KMS-11 (cell line): Measurements from ENCODE around the gene ZFYVE9.

Experiments used
- H2AFZ ChIP-seq: fragments of 200-600 bp; sonication (generic); 2 replicates; pipeline ENCODE4 v1.6.1; 2016; ENCODE audit warnings: antibody characterized with exemption, mixed run types, low read depth
- H3K27ac ChIP-seq: fragments of 200-600 bp; sonication (generic); 2 replicates; pipeline ENCODE4 v1.6.1; 2016; ENCODE audit warnings: mild to moderate bottlenecking, mixed run types
- H3K27me3 ChIP-seq: fragments of 200-600 bp; sonication (generic); 2 replicates; pipeline ENCODE4 v1.6.1; 2017; ENCODE audit warnings: mild to moderate bottlenecking, low read depth, mixed run types, moderate library complexity; ENCODE audit not compliant: insufficient read depth
- H3K36me3 ChIP-seq: fragments of 200-600 bp; sonication (generic); 2 replicates; pipeline ENCODE4 v1.6.1; 2017; ENCODE audit warnings: mild to moderate bottlenecking, mixed run types; ENCODE audit not compliant: insufficient read depth
- H3K4me1 ChIP-seq: fragments of 200-600 bp; sonication (generic); 2 replicates; pipeline ENCODE4 v1.6.1; 2016; ENCODE audit warnings: mild to moderate bottlenecking, low read depth, mixed run types; ENCODE audit not compliant: poor library complexity, severe bottlenecking
- H3K4me2 ChIP-seq: fragments of 200-600 bp; sonication (generic); 2 replicates; pipeline ENCODE4 v1.7.0; 2016; ENCODE audit warnings: mild to moderate bottlenecking, mixed run types
- H3K4me3 ChIP-seq: fragments of 200-600 bp; sonication (generic); IDR thresholded peaks from 2 replicates; pipeline ENCODE4 v1.6.1; 2017; ENCODE audit warnings: low read depth, low read length, mixed read lengths; ENCODE audit not compliant: insufficient read depth
- H3K79me2 ChIP-seq: fragments of 200-600 bp; sonication (generic); 2 replicates; pipeline ENCODE4 v1.6.1; 2016; ENCODE audit warnings: low read depth, mixed run types; ENCODE audit not compliant: insufficient read depth
- H3K9ac ChIP-seq: fragments of 200-600 bp; sonication (generic); 2 replicates; pipeline ENCODE4 v1.6.1; 2016; ENCODE audit warnings: mild to moderate bottlenecking, mixed run types
- H4K20me1 ChIP-seq: fragments of 200-600 bp; sonication (generic); 2 replicates; pipeline ENCODE4 v1.6.1; 2016; ENCODE audit warnings: mild to moderate bottlenecking, mixed run types; ENCODE audit not compliant: insufficient read depth
- TF ChIP-seq, protein P1 (sequence below): fragments of 200-600 bp; sonication (generic); conservative IDR thresholded peaks from 2 replicates; pipeline ENCODE4 v1.6.1; 2017; ENCODE audit warnings: low read depth, mild to moderate bottlenecking, antibody characterized with exemption, low read length, moderate library complexity, mixed read lengths

Gene ZFYVE9

DNA sequence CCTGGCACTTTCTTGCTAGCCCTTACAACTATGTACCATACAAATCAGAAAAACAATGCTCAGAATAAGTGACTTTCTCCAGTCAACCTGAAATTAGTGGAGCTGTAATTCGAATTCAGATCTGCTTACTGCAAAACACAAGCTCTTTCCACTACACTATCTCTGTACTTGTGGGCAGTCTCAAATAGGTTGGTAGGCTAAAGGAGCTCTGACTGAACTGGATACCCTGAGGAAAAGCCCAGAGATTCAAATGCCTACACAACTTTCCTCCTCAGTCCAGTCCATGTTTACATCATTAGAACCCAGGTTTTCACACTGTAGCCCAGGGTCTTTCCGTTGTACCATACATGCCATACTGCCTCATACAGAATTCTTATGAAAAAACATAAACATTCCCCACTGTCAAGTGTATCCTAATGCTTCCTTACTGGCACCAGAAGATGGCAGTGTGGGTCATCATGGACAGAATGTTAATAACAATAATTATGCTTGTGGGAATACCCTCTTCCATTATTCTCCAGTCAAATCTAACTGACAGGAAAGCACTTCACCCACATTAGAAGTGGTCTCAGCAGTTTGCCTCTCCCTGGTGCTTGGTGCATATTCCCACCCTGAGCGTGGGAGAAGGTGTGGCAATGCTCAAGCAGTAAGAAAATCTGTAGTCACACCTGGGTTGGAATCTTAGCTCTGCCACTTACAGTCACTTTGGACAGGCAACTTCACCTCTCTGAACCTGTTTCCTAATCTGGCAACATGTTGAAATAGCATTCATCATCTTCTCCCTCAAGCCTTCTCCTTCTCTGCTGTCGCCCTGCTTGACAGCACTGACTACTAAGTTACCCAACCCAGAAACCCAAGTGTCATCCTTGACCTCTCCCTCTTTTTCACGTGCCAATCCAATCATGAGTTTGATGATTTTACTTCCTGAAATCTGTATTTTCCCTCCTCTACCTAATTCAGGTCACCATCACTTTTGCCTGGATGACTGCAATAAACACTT, 14.4 kb upstream of the ZFYVE9 start:
- H3K36me3 ChIP-seq: no peaks in the 10 kb centered on the region
- no peaks in the 10 kb centered on the region for H4K20me1 ChIP-seq
- no peak overlapping the region for H3K4me3 ChIP-seq
- TF ChIP-seq, protein P1, sequence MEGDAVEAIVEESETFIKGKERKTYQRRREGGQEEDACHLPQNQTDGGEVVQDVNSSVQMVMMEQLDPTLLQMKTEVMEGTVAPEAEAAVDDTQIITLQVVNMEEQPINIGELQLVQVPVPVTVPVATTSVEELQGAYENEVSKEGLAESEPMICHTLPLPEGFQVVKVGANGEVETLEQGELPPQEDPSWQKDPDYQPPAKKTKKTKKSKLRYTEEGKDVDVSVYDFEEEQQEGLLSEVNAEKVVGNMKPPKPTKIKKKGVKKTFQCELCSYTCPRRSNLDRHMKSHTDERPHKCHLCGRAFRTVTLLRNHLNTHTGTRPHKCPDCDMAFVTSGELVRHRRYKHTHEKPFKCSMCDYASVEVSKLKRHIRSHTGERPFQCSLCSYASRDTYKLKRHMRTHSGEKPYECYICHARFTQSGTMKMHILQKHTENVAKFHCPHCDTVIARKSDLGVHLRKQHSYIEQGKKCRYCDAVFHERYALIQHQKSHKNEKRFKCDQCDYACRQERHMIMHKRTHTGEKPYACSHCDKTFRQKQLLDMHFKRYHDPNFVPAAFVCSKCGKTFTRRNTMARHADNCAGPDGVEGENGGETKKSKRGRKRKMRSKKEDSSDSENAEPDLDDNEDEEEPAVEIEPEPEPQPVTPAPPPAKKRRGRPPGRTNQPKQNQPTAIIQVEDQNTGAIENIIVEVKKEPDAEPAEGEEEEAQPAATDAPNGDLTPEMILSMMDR: peak; percentile 87
- no peak overlapping the region for H3K4me2 ChIP-seq
- no peak overlapping the region for H3K27ac ChIP-seq
- H3K9ac ChIP-seq: no peak overlapping the region
- H2AFZ ChIP-seq: no peak overlapping the region
- no peaks in the 10 kb centered on the region for H3K79me2 ChIP-seq
- no peaks in the 10 kb centered on the region for H3K4me1 ChIP-seq
- no peaks in the 10 kb centered on the region for H3K27me3 ChIP-seq

DNA sequence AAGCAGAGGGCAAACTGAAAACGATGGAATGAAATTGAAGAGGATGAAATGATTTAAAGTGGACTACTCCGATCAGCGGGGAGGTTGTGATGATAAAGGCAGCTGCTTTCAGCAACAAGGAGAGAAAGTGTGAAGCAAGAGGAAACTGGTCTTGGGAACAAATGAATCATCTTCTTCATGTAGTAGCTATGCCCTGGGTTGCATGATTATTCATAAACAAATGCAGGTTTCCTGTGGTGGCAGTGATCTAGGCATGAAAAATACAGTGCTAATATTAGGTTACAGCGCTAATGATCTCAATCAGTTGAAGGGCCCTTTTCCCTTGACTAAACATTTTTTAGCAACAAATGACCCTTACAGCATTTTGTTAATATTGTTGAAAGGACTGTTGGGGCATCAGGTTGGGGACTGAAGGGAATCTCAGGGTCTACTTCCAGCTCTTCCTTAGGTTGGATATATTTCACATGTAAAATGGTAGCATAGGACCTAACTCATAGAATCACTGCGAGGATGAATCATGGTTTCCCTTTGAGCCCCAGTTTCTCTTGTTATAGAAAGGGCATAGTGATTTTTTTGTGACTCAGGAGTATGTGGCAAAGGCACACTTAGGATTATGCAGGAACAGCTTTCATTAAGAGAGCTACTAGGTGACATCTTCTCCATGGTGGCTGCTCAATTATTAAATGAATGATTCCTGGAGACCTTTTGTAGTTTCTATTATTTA, 1.9 kb upstream of the ZFYVE9 start:
- Histone ChIP-seq H4K20me1 (no peaks in the 10 kb centered on the region), H3K4me2 (no peak overlapping the region), H3K9ac (no peak overlapping the region), H3K27ac (no peak overlapping the region), H3K4me1 (peaks cover 26% of the 10 kb centered on the region), H3K27me3 (no peaks in the 10 kb centered on the region), H3K4me3 (no peak overlapping the region), H3K79me2 (peaks cover 19% of the 10 kb centered on the region; the same call in 1 of the 2 replicates), H3K36me3 (no peaks in the 10 kb centered on the region), H2AFZ (no peak overlapping the region)
- TF ChIP-seq, protein P1: no peak

DNA sequence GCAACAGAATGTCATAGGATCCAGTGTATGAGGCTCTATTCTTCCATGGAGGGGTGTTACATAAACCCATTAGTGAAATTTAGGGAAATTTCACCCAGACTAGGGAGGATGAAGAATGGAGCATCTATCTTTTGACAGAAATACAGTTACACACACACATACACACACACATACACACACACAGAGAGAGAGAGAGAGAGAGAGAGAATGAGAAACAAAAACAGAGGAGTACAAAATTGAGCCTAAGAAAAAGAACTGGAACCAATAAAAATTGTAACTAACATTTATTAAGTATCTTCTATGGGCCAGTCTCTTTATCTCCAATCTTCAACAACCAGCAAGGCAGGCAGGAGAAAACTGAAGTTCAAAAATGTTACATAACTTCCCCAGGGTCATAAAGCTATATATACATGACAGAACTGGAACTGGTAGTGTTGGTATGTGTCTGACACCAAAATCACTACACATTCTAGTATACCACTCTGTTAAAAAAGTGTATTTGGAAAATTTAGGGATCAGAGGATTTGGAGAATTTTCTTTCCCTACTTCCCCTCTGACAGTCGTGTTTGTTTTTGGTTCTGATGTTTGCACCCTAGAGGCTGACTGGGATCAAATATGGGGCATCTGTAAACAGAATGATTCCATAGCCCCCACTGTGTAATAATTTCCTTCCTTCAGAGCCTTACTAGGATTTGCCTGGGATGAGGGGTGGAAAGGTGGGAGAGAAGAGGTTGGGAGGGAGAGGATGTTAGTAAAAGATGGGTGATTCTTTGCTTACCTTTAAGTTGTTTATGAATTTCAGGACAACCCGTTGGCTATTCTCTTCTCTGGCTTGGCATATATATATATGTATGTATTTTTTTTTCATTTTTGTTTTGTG, 1.0 kb upstream of the ZFYVE9 start:
- Histone ChIP-seq H3K4me1 (peaks cover 26% of the 10 kb centered on the region), H3K36me3 (no peaks in the 10 kb centered on the region), H3K27ac (no peak overlapping the region), H3K9ac (peak overlapping the region; percentile 94; the same call in 1 of the 2 replicates), H3K4me3 (no peak overlapping the region), H4K20me1 (no peaks in the 10 kb centered on the region), H2AFZ (peak overlapping the region; percentile 84), H3K27me3 (no peaks in the 10 kb centered on the region), H3K79me2 (peaks cover 19% of the 10 kb centered on the region; the same call in 1 of the 2 replicates), H3K4me2 (peak overlapping the region; percentile 65)
- TF ChIP-seq, protein P1: no peak
